ENCODE results near the gene CFHR2.

The CFHR2 gene

DNA sequence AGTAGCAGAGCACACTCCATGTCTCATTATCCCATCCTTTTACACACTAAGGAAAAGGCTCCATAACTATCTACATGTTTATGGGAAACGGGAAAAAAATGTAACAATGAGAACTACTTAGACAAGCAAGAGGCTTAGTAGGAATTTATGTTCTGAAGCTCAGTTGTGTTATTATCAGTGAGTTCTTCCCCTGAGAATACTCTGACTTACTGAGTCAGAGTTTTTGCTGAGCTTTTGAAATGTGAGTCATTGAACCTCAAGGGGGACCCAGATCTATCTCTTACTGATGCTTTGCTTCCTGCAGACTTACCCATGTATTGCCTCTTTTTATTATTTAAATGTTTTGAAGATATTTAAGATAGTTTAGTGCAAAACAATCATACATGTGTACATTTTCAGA is 53.9 kb downstream of the CFHR2 start:
- no peak for DNase-seq (ENCODE audit: low read depth in 2 of 3, low spot score in 1 of 3)

DNA sequence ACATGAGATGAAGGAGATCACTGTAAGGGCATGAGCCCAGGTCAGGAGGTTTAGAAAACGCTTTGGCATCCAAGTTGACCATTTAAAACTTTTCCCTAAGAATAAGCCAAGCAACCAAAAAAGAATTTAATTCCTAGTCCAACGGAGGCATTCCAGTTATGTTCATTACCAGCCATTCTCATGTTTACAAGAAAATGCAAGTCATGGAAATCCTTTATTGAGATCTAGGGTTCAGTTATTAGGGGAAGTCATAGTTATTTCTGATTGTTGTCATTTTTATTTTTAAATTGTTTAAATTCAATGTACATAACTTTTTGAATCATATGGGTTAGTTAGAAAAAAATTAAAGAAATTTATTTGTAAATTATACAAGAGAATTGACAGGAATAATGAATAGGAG is 58.3 kb downstream of the CFHR2 start:
- no peak for DNase-seq (ENCODE audit: low read depth in 2 of 3, low spot score in 1 of 3)

DNA sequence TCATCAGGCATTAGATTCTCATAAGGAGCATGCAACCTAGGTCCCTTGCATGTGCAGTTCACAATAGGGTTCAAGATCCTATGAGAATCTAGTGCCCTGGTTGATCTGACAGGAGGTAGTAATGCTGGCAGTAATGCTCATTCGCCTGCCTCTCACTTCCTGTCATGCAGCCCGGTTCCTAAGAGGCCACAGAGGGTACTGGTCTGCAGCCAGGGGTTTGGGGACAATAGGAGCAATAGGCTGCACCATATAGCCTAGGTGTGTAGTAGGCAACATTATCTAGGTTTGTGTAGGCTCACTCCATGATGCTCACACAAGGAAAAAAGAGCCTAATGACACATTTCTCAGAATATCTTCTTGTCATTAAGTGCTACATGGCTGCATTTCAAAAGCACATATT is 59.6 kb downstream of the CFHR2 start:
- DNase-seq (ENCODE audit: low read depth in 2 of 3, low spot score in 1 of 3) = no peak

DNA sequence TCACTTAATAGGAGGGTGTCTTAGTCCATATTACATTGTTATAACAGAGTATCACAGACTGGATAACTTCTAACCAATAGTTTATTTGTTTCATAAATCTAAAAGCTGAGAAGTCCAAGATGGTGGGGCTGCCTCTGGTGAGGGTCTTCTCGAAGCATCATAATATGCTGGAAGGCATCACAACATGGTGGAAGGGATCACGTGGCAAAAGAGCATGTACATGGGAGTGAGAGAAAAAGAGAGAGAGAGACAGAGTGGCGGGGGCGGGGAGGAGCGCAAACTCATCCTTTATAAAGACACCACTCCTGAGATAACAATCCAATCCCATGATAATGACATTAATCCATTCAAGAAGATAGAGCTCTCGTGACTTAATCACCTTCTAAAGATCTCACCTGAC is 65.3 kb downstream of the CFHR2 start:
- DNase-seq (ENCODE audit: low read depth in 2 of 3, low spot score in 1 of 3) = no peak

Measured in stimulated activated CD4-positive, alpha-beta T cell treated with anti-CD3 and anti-CD28 coated beads, Interleukin-12 subunit alpha, Interleukin-12 subunit beta, amount 100 ng/mL, for 48 hours (primary cell).